ENCODE results near the gene DPCD.

DNA sequence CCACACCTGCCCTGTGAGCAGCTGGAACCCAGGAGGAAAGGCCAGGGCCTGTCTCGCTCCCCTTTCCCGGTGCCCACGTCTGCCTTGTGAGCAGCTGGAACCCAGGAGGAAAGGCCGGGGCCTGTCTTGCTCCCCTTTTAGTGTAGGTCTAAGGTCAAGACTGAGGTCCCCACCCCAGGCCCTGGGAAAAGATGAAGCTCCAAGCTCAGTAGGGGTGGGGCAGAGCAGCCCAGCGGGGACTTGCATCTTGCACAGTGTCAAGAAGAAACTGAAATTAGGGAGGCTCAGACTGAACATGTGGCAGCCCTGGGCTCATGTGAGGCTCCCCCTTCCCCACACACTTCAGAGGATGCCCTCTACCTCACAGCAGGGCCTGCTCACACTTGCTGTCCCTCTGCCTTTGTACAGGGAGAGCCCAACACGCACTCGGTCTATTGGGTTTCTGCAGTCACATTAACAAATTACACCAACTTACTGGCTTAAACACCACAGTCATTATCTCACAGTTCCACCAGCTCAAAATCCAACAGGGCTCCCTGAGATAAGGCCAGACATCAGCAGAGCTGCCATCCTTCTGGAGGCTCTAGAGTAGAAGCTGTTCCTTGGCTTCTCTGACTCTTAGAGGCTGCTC is 12.4 kb upstream of the DPCD start:
- TF ChIP-seq, protein P1, sequence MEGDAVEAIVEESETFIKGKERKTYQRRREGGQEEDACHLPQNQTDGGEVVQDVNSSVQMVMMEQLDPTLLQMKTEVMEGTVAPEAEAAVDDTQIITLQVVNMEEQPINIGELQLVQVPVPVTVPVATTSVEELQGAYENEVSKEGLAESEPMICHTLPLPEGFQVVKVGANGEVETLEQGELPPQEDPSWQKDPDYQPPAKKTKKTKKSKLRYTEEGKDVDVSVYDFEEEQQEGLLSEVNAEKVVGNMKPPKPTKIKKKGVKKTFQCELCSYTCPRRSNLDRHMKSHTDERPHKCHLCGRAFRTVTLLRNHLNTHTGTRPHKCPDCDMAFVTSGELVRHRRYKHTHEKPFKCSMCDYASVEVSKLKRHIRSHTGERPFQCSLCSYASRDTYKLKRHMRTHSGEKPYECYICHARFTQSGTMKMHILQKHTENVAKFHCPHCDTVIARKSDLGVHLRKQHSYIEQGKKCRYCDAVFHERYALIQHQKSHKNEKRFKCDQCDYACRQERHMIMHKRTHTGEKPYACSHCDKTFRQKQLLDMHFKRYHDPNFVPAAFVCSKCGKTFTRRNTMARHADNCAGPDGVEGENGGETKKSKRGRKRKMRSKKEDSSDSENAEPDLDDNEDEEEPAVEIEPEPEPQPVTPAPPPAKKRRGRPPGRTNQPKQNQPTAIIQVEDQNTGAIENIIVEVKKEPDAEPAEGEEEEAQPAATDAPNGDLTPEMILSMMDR (IDR thresholded peaks at IDR 0.05) = no peak
- TF ChIP-seq POLR2A (IDR thresholded peaks at IDR 0.05) = no peak
- TF ChIP-seq POLR2AphosphoS5 (IDR thresholded peaks at IDR 0.05) = no peak
